ENCODE measurements around the gene ELOVL5. TPM values are rescaled to one million over a fixed set of nuclear protein-coding genes. Genes with fewer than 3 reads are reported as not detected.

The ELOVL5 gene
- total and polyA plus RNA-seq, 12 donors, result 31.4 to 1,320 (median 161) TPM

GRCh38 chr6:53257533-53257932, 91.2 kb downstream of the ELOVL5 start:
- no peak for TF ChIP-seq POLR2A (IDR thresholded peaks at IDR 0.05)
- no peak for TF ChIP-seq CTCF (IDR thresholded peaks at IDR 0.05)
- intact Hi-C loops (cut with DNase I), result no loop called here
- Histone ChIP-seq H3K36me3 (replicated peaks in 1 of 2) (peaks cover 0 to 13% of the 10 kb centered on the region in 2 donors), H3K9me3 (replicated peaks in 1 of 3) (no peaks in the 10 kb centered on the region), H3K4me3 (no peak overlapping the region), H3K4me1 (replicated peaks in 1 of 2) (peaks cover 10 to 34% of the 10 kb centered on the region in 2 donors), H3K27ac (no peak overlapping the region), H3K27me3 (no peaks in the 10 kb centered on the region)
- 29 to 51% (median 41%) methylated on average over 2 of the region's 2 CpGs for WGBS, 4 donors
- DNase-seq, result no peak

DNA sequence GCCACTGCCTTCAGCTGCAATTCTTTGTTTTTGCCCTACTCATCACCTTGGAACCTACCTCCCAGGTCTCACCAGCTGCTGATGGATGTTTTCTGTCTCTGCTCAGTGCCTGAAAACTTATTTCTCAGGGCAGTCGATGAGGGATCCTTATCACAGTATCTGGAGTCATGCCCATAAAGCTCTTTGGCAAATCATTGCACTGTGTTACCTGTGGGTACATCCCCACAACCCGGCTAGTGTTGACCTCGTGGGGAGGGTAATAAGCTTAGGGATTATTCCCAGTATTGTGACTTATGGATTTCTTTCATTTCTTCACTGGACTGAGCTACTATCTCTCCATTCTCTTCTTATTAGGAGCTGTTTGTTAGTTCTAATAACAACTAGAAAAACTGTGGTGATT, 91.7 kb downstream of the ELOVL5 start:
- TF ChIP-seq POLR2A (IDR thresholded peaks at IDR 0.05) (no peak), CTCF (IDR thresholded peaks at IDR 0.05) (no peak)
- intact Hi-C loops (cut with DNase I), result no loop called here
- Histone ChIP-seq H3K4me1 (replicated peaks in 1 of 2) (peaks cover 10 to 34% of the 10 kb centered on the region in 2 donors), H3K27ac (peak overlapping the region in 1 of 5 donors; percentile 29), H3K9me3 (replicated peaks in 1 of 3) (no peaks in the 10 kb centered on the region), H3K36me3 (replicated peaks in 1 of 2) (peaks cover 0 to 13% of the 10 kb centered on the region in 2 donors), H3K27me3 (no peaks in the 10 kb centered on the region), H3K4me3 (no peak overlapping the region)
- DNase-seq, result no peak
- WGBS, 4 donors, result 37 to 51% (median 40%) methylated on average over 3 of the region's 3 CpGs

DNA sequence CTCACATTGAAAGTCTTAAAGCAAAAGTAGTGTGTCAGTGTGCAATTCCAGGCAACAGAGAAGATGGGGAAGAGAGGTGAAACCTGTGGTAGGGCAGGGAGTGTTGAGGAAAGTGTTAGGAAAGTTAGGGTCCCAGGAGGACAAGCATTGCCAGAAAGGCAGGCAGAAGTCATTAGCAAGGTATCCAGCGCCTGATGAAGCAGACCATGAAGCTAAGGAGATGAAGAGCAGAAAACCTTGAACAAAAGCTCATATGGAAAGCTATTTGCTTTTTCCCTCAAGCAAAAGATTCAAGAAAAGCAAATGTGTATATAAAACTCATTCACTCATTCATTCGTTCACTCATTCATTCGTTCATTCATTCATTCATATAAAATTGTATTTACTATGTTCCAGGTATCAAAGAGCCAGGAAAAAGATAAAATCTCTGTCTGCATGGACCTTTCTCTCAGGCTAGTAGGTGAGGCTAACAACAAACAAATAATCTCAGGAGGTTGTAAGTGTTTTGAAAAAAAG, 96.5 kb downstream of the ELOVL5 start:
- Histone ChIP-seq H3K27me3 (no peaks in the 10 kb centered on the region), H3K4me1 (replicated peaks in 1 of 2) (peaks cover 16 to 29% of the 10 kb centered on the region in 2 donors), H3K36me3 (replicated peaks in 1 of 2) (no peaks in the 10 kb centered on the region), H3K27ac (no peak overlapping the region), H3K9me3 (replicated peaks in 1 of 3) (no peaks in the 10 kb centered on the region), H3K4me3 (no peak overlapping the region)
- 77 to 81% (median 78%) methylated on average over 3 of the region's 3 CpGs for WGBS, 4 donors
- DNase-seq, result no peak
- no peak for TF ChIP-seq CTCF (IDR thresholded peaks at IDR 0.05)
- TF ChIP-seq POLR2A (IDR thresholded peaks at IDR 0.05), result no peak
- intact Hi-C loops (cut with DNase I), result no loop called here

- no peak for TF ChIP-seq POLR2A (IDR thresholded peaks at IDR 0.05)
- no peak for TF ChIP-seq CTCF (IDR thresholded peaks at IDR 0.05)
- Histone ChIP-seq H3K9me3 (replicated peaks in 1 of 3) (no peaks in the 10 kb centered on the region), H3K4me1 (replicated peaks in 1 of 2) (peaks cover 13 to 20% of the 10 kb centered on the region in 2 donors), H3K4me3 (no peak overlapping the region), H3K27me3 (no peaks in the 10 kb centered on the region), H3K27ac (peak overlapping the region in 3 of 5 donors; percentile 44 to 77 (median 48)), H3K36me3 (replicated peaks in 1 of 2) (no peaks in the 10 kb centered on the region)
- 57 to 65% (median 63%) methylated on average over 3 of the region's 3 CpGs for WGBS, 4 donors
- DNase-seq, result no peak
- intact Hi-C loops (cut with DNase I), result no loop called here
Observed at GRCh38 chr6:53251033-53251672, 97.6 kb downstream of the ELOVL5 start.

All from adrenal gland (tissue), 12 donors.